ENCODE results near the gene USP31. TPM values are rescaled to one million over a fixed set of nuclear protein-coding genes. Genes with fewer than 3 reads are reported as not detected.

Gene USP31
- total and polyA plus RNA-seq, 2 of the 13 experiments (the other 11 are each of a cell fraction or from before 2014, with no cell fraction given), result 22.5 to 23.3 TPM

DNA sequence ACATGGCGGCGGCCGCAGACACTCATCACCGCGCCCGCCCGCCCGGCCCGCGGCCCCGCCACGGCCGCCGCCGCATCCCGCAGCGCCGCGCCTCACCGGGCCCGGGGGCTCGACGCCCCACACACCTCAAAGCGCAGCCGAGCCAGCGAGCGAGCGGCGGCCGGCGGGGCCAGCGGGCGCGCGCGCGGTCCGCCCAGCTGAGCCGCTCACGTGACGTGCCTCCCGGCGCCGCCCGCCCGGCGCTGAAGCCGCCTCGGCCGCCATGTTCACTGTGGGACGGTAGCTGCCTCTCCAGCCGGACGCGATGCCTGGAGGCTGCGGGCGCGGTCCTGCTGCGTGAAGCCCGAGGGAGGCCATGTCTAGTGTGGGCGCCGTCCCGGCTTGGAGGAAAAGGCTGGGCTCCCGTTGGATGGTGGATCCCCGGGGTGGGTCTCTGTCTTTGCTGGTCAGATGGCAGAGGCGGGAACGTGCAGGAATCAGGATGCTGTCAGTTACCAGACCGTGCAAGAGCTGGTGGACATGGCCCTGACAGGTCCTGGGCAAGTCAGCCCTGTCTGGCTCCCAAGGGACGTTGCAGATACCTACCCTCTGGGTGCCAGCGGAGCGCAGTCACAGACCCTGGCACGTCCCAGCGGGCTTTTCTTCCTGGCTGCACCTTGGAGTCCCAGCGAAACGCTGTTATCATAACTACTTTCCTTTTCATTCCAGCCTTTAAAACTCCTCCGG, at the start of gene USP31 (continued):
- TF ChIP-seq ZNF441 (CRISPR knock-in tag; IDR thresholded peaks at IDR 0.05; ENCODE audit: borderline replicate concordance) (peak; percentile 31; the same call in 1 of the 2 replicates), BRCA1 (CRISPR knock-in tag; IDR thresholded peaks at IDR 0.05) (no peak), ARID5B (CRISPR knock-in tag; IDR thresholded peaks at IDR 0.05) (peak; percentile 70), ATAD3A (CRISPR knock-in tag; IDR thresholded peaks at IDR 0.05) (no peak), SMARCC2 (IDR thresholded peaks at IDR 0.05) (no peak), ZBTB37 (CRISPR knock-in tag; IDR thresholded peaks at IDR 0.05) (no peak), DBP (CRISPR knock-in tag; IDR thresholded peaks at IDR 0.05; ENCODE audit: not compliant biosample characterization) (no peak), HHEX (CRISPR knock-in tag; IDR thresholded peaks at IDR 0.05) (no peak), NCOA1 (CRISPR knock-in tag; IDR thresholded peaks at IDR 0.05) (no peak), HOXA9 (CRISPR knock-in tag; IDR thresholded peaks at IDR 0.05; ENCODE audit: borderline replicate concordance) (no peak), USF2 (IDR thresholded peaks at IDR 0.05; ENCODE audit: low read depth, low read length) (peak; percentile 90), USF2 (CRISPR knock-in tag; IDR thresholded peaks at IDR 0.05; ENCODE audit: borderline replicate concordance) (peak; percentile 89; the same call in 1 of the 2 replicates), ZNF737 (CRISPR knock-in tag; IDR thresholded peaks at IDR 0.05; ENCODE audit: borderline replicate concordance) (no peak), ZNF563 (CRISPR knock-in tag; IDR thresholded peaks at IDR 0.05) (peak; percentile 68), ZNF329 (CRISPR knock-in tag; IDR thresholded peaks at IDR 0.05; ENCODE audit: low read depth) (peak; percentile 86)
- TF ChIP-seq, protein P1, sequence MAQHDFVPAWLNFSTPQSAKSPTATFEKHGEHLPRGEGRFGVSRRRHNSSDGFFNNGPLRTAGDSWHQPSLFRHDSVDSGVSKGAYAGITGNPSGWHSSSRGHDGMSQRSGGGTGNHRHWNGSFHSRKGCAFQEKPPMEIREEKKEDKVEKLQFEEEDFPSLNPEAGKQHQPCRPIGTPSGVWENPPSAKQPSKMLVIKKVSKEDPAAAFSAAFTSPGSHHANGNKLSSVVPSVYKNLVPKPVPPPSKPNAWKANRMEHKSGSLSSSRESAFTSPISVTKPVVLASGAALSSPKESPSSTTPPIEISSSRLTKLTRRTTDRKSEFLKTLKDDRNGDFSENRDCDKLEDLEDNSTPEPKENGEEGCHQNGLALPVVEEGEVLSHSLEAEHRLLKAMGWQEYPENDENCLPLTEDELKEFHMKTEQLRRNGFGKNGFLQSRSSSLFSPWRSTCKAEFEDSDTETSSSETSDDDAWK (CRISPR knock-in tag; IDR thresholded peaks at IDR 0.05), result no peak
- TF ChIP-seq, protein P2, sequence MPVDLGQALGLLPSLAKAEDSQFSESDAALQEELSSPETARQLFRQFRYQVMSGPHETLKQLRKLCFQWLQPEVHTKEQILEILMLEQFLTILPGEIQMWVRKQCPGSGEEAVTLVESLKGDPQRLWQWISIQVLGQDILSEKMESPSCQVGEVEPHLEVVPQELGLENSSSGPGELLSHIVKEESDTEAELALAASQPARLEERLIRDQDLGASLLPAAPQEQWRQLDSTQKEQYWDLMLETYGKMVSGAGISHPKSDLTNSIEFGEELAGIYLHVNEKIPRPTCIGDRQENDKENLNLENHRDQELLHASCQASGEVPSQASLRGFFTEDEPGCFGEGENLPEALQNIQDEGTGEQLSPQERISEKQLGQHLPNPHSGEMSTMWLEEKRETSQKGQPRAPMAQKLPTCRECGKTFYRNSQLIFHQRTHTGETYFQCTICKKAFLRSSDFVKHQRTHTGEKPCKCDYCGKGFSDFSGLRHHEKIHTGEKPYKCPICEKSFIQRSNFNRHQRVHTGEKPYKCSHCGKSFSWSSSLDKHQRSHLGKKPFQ (CRISPR knock-in tag; IDR thresholded peaks at IDR 0.05; ENCODE audit: insufficient replicate concordance), result no peak

All from HepG2 (cell line).